ENCODE measurements around the gene BAHD1.
A peak's percentile ranks its signal among the peaks of the same experiment; 100 is the strongest.

BAHD1 gene

DNA sequence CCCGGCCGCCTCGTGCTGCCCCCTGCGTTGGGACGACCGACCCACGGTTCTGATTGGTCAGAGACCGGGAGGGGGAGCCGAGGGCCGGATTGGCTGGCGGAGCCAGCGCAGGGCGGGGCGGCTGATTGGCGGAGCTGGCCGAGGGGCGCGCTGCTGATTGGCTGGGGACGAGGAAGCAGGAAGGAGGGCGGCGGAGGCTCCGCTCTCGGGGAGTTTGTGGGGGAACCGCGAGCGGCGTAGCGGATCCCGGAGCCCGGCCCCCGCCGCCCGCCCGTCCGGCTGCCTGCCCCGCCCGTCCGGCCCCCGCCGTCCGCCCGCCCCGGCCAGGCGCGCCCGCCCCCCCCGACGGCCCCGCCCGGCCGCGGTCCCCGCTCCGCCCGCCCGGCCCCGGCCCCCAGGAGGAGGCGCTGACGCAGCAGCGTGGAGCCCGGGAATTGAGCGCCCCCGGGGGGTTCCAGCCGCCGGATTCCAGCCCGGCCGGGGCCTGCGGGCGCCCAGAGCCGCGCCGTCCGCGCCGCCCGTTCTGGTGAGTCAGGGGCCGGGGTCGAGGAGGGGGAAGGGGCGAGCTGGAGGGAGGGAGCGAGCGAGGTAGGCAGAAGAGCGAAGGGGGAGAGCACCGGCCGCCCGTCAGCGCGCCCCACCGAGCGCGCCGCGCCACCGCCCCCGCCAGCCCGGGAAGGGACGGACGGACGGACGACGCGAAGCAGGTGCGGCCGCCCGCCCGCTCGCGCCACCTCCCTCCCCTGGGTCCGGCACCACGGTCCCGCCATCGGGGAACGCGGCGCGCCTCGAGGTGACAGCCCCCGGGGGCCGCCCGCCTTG is at the start of gene BAHD1:
Gene BAHD1 (plus strand): TSS at position 211 of the 822 bp plus-strand sequence. CDS start 17,512 bp downstream, outside the sequence.
- H3K4me3 ChIP-seq (ENCODE audit: low read depth, low read length), result peak within 1 kb of the TSS; percentile 68
- TF ChIP-seq, protein P1, sequence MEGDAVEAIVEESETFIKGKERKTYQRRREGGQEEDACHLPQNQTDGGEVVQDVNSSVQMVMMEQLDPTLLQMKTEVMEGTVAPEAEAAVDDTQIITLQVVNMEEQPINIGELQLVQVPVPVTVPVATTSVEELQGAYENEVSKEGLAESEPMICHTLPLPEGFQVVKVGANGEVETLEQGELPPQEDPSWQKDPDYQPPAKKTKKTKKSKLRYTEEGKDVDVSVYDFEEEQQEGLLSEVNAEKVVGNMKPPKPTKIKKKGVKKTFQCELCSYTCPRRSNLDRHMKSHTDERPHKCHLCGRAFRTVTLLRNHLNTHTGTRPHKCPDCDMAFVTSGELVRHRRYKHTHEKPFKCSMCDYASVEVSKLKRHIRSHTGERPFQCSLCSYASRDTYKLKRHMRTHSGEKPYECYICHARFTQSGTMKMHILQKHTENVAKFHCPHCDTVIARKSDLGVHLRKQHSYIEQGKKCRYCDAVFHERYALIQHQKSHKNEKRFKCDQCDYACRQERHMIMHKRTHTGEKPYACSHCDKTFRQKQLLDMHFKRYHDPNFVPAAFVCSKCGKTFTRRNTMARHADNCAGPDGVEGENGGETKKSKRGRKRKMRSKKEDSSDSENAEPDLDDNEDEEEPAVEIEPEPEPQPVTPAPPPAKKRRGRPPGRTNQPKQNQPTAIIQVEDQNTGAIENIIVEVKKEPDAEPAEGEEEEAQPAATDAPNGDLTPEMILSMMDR (IDR thresholded peaks at IDR 0.05; ENCODE audit: low read depth, low read length), result no peak

DNA sequence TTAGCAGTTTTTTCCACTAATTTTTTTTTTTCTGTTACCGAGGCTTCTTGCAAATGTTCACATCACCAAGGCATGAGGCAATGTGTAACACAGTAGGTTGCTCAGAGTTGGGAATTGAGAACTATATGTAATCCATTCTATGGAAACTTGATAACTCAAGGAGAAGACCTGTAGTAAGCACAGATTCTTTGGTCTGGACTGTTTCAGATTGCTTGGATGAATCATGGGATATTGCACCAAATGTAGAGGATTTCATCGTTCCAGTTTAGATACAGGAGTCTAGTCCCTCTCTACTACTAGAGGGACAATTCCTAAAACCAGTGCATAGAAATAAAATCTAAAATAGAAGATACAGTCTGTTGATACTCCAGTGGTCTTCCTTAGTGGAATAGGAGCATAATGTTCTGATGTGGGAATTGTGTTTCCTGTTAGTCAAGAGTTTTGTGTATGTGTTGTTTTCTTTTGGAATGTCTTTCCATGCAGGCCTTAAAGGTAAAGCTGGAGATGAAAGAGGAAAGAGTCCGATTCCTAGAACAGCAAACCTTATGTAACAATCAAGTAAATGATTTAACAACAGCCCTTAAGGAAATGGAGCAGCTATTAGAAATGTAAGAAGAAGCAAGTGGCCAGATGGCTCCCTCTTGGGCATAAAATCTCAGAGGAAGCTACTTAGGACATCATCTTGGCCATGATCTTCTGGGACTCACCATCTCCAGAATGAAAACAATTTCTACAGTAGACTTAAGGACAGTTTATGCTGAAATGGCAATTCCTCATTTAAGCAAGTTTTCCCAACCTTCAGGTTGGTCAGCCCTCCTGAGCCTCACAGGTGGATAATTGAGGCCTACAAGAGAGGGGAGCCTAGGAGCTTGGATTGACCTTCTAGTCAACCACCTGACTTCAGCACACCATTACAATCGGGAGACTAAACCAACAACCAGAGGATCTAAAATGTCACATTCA is 47.5 kb upstream of the BAHD1 start:
- TF ChIP-seq, protein P1 (IDR thresholded peaks at IDR 0.05; ENCODE audit: low read depth, low read length), result no peak
- H3K4me3 ChIP-seq (ENCODE audit: low read depth, low read length), result no peak overlapping the region

DNA sequence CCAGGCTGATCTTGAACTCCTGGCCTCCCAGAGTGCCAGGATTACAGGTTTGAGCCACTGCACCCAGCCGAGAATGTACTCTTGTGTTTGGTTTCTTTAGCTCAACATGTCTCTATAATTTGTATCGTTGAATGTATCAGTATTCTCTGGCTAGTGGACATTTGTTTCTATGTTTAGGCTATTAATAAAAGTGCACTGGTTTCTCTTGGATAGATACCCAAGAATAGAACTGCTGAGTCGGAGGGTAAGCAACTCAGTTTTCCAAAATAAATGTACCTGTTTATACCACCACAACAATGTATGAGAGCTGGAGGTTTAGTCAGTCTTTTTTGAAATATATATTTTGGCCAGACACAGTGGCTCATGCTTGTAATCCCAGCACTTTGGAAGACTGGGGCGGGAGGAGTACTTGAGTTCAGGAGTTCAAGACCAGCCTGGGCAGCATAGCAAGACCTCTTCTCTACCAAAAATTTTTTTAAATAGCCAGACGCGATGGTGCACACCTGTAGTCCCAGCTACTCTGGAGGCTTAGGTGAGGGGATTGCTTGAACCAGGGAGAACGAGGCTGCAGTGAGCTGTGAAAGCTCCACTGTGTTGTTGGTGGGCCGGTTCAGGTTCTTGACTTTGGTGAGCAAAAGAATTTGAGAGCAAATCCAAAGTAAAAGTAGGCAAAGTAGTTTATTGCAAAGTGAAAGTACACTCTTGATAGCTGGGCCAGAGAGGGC is 42.9 kb upstream of the BAHD1 start:
- no peak overlapping the region for H3K4me3 ChIP-seq (ENCODE audit: low read depth, low read length)
- TF ChIP-seq, protein P1 (IDR thresholded peaks at IDR 0.05; ENCODE audit: low read depth, low read length), result no peak

DNA sequence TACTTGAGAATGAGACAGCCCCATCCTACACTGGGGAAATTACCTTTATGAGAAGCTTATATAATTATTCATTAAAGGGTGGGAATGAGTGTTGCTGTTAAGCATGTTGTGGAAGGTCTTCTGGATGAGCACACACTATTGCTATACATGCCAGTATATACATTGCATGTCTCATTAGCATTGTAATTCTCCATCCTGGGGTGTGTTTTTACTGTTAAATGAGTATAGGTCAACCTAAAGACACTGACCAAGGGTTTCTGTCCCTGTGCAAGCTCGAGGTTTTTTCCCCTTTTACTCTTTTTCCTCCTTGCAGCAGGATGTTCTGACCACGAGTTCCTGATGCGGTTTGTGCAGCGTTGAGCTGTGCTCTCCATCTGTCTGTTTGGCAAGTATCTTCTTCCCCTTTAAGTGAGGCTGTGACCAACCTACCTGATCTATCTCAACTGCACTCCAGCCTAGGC is 42.3 kb upstream of the BAHD1 start:
- TF ChIP-seq, protein P1 (IDR thresholded peaks at IDR 0.05; ENCODE audit: low read depth, low read length), result no peak
- H3K4me3 ChIP-seq (ENCODE audit: low read depth, low read length), result no peak overlapping the region

DNA sequence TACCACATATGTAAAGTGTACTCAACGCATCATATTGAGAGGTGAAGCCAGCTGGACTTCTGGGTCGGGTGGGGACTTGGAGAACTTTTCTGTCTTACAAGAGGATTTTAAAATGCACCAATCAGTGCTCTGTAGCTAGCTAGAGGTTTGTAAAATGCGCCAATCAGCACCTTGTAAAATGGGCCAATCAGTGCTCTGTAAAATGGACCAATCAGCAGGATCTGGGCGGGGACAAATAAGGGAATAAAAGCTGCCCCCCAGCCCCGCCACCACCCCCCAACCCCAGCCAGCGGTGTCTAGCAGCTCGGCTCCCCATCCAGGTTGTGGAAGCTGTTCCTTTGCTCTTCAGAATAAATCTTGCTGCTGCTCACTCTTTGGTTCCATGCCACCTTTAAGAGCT is 41.4 kb upstream of the BAHD1 start:
- H3K4me3 ChIP-seq (ENCODE audit: low read depth, low read length), result no peak overlapping the region
- TF ChIP-seq, protein P1 (IDR thresholded peaks at IDR 0.05; ENCODE audit: low read depth, low read length), result no peak

DNA sequence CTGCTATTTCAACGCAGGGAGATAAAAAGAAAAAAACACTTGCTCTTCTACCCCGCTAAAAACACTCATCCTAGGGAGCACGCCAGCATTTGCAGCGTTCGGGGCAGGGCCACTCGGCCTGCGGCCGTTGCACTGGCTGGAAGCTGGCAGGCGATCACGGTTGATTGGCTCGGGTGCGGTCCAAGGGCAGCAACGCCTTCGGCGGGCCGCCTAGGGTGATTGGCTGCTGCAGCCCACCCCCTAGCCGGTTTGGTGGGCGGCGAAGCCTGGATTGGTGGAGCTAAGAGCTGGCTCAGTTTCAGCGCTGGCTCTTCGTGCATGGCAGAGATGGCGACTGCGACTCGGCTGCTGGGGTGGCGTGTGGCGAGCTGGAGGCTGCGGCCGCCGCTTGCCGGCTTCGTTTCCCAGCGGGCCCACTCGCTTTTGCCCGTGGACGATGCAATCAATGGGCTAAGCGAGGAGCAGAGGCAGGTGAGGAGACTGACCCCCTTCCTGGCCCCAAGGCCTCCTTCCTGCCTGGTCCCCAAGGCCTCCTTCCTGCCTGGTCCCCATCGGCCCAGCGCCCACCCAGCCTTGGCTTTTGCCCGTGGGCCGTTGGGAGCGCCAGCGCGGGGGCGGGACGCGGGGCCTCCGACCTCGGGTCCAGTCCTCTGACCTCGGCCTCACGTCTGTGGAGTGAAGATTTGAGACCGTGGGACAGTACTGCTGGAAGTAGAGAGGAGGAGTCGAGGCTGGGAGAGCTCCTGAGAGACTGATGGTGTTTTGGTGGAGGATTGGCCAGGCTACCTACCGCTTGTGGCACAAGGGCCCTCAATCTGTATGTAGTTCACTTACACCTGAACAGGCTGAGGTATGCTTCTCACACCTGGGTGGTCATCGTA is 35.0 kb upstream of the BAHD1 start, which contains the start of gene IVD:
Gene IVD (plus strand): TSS at position 295 of the 881 bp plus-strand sequence. CDS start 33 bp downstream, at position 328.
- H3K4me3 ChIP-seq (ENCODE audit: low read depth, low read length), result peak within 1 kb of the TSS; percentile 93

More for the DNA sequence above, 35.0 kb upstream of the BAHD1 start, which contains the start of gene IVD:
- TF ChIP-seq, protein P1 (IDR thresholded peaks at IDR 0.05; ENCODE audit: low read depth, low read length), result no peak

Data from WI38 (cell line).